NCI-H524 (cell line): ENCODE measurements around the gene HUNK.
"Not testable (repeated sequence)": the region's sequence is repeated elsewhere in the genome, so short reads cannot be mapped to it uniquely, and the experiment has no call there.

Experiments used
- DNase-seq, 2 experiments: peaks; one replicate each; lab custom pipeline; 2025; lab: John Stamatoyannopoulos, UW

Gene HUNK

GRCh38 chr21:31921079-31921478, 48.3 kb downstream of the HUNK start:
- no peak for DNase-seq

DNA sequence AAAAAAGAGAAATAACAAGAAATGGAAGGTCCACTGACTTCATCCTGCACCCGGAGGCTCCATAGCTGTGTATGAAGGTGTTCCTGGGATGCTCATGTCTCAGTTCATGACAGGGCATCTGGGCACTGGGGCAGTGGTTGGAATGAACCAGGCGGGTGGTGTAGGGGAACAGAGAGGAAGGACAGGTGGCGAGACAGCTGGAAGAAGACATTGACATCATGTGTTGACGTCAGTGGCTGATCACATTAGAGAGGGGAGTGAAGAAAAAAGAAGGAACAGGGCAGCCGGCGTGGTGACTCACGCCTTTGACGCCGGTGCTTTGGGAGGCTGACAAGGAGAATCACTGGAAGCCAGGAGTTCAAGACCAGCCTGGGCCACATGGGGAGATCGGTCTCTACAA, 50.1 kb downstream of the HUNK start:
- DNase-seq: peak; percentile 70 to 87

DNA sequence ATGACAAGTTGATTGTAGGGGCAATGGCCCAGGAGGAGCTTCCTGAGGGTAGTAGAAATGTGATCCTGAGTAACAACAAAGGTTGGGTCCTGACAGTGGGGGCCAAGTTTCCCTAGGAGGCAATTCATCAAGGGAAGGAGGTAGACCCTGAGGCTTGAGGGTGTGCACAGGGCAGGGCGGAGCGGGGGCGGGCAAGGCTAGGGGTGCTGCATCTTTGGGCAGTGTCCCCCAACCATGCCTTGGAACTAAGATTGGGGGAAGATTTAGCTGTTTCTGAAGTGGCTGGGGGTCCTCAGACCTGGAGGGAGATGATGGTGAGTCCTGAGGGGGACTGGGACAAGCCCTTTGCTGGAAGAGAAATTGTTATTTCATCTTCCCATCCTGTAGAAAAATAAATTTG, 50.9 kb downstream of the HUNK start:
- DNase-seq: no peak

DNA sequence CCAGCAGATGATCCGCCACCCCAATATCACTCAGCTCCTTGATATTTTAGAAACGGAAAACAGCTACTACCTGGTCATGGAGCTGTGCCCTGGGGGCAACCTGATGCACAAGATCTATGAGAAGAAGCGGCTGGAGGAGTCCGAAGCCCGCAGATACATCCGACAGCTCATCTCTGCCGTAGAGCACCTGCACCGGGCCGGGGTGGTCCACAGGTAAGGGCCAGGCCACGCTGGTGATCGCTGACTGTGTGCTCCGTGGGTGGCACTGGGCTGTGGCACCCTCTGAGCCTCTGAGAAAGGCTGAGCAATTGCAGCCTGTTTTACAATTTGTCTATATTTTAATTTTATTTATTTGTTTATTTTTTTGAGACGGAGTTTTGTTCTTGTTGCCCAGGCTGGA, 51.7 kb downstream of the HUNK start:
- DNase-seq: no peak

GRCh38 chr21:31926498-31926897, 53.7 kb downstream of the HUNK start:
- no peak for DNase-seq

DNA sequence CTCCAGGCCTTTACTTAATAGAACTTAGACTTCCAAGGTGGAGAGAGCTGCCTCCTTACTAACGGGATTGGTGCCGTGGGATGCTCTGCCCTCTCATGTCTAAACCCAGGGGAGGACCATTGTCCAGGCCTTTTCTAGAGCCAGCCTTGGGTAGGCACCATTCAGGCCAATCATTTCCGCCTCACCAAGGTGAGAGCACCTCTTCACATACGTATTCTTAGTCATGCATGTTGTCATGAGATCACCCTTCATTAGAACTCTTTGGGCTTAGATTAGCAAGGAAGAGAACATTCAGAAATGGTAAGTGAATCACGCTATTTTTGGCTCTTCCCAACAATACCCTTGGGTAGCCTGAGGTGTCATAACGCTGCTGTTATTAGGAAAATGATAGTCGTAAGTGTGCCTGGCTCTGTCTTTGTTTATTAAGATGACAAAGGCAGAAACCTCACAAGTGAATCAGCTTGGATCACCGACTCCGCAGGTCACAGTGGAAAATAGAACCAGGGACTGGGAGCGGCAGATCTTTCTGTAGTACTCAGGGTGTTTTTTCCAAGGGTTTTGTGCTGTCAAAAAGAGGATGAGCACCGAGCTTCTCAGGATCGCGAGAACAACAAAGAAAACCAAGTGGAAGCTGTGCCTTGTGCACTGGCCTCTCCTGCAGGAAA, 55.0 kb downstream of the HUNK start:
- no peak for DNase-seq

DNA sequence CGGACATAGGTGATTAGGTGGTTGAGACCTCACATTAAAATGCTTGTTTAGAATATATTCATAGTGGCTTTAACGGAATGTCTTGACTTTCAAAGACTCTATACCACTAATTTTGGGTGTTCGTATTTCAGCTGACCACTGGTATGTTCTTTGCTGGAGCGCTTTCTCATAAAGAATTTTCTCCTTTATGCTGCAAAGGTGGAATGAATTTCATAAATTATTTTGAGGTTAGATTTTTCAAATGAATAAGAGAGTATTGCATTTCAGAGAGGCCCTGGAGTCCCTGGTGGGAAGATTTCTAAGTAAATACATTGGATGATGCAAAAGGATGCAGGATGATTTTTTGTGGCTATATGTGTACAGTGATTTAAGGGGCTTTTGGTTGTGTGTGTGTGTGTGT, 55.8 kb downstream of the HUNK start:
- DNase-seq: no peak

DNA sequence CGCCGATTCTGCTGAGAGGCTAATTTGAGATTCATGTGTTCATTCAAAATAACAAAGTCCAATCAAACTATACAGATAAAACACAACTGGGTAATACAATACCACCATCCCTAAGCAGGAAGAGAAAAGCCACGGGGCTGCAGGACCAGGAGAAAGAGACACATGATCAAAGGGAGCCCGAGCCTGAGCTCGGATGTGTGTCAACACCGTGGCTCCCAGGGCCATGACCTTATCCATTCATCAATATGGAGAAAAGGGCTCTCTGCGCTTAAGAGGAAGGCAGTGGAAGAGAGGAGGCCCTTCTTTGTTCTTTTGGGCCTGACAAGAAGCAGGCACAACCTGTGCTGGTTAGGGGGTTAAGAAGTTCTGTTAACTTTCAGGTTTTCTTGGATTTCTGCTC, 56.7 kb downstream of the HUNK start:
- no peak for DNase-seq

DNA sequence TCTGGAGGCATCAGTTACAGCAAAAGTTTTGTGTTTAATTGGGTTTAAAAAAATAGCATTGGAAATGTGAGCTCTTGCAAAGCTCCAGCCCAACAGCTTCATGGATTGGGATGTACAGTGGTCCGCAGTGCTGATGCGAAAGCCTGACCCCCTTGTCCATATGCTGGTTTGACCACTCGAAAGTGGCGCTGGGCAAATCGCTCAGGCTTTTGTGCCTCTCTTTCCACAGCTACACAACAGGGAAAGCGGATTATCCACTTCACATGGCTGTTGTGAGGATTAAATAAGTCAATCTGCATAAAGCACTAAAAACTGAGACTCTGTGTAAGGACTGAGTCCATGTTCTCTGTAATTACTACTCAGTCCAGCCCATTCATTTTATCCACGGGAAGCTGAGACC, 57.2 kb downstream of the HUNK start:
- peak; percentile 56 to 86 for DNase-seq

DNA sequence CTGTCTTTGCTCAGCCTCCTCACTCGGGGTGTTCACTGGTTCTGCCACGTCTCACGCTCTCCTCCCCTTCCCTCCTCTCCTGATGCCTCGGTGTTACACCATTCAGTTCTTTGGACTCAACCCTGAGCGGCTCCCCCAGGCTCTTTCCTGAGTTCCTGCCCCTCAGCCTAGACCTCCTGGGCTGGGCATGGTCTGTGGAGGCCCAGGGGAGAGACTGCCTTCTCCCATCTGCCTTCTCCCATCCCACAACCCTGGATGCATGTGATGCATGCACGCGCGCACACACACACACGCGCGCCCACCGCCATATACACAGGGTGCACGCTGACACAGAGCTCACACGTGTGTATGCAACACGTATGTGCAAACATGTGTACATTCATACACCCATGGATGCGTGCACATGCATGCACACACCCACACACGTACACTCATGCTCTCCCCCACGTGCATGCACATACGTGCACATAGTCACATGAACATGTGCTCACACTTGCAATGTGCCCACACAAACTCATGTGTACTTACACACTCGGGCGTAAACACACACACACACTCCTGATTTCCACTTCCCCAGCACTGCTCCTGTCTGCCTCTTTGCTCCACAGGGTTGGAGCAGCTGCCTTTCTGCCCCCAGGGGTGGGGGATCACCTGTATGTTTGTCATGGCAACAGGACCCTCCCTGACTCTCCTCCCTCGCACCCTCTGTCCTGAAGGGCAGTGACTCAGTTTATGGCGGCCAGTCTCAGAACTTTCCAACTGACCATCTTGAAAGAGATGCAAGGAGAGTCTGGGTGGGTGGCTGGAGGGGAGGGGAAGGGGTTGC, 59.0 kb downstream of the HUNK start:
- DNase-seq: no peak

DNA sequence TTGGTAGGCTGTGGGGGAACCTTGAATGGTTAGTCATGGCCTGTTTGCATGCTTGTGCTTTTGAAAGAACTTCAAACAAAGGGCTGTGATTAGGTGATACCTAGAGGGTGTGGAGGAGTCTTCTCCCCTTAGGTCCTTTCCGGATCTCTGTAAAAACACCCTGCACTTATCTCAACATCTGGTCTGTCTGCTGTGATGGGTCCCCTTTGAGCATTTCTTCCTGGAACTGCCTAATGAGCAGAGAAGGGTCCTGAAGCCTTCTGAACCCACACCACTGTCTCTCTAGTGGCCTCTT, 59.6 kb downstream of the HUNK start:
- DNase-seq: peak in 1 of 2 experiments; percentile 38

DNA sequence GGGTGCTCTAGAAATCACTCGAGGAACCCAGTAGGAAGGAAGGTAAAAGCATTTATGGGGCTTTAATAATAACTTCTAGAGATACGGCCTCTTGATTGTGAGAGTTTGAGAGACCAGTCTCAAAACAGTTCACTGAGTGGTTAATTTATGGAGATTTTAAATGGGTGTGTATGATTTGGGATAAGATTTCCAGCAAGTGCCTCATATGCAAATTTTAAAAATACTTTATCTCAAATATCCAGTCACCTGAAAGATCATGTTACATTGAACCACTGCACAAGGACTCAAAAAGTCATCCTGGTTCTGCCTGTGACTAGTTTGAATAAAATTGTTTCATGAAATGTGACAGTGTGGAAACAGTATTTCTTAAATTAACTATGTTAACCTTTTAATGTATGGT, 64.5 kb downstream of the HUNK start:
- no peak for DNase-seq

DNA sequence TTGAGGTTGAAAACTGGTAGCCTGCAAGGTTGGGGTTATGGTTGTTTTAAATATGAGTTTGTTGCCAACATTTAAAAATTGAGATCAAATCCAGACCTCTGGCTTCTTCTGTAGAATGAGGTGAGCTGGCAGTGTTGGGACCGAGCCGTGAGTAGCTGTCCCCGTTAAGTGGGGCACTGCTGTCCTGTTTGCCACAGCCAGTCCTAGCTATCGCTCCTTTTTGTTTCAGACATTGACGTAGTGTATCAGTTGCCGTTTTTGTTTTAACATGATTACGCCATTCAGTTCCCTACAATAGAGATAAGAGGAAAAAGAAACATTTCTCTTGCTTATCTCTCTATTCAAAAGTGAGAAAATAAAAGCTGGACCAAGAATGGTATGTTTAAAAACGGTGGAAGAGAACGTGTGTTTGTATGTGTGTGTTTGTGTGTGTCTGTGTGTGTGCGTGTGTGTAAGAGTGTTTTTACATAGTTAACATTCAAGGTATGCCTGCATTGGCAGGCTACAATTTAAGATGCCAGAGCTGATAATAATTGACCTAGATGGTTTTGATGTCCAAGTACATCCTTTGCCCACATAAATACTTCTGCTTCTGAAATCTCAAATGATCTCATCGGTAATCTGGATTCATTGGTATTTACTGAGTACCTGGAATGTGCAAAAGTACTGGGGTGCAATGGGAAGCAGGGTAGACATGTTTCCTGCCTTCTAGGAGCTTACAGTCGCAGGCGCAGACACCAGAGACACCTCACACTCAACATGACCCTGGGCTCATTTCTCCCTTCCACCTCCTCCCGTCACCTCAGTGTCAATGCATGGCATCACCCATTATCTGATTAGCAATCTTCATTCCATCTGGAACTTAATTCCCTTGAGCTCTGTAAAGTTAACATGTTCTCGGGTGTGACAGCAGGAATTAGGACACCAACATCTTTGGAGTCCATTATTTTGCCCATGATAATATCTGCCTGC, 65.8 kb downstream of the HUNK start:
- peak; percentile 56 to 81 for DNase-seq

- DNase-seq: no peak
These were observed 68.9 kb downstream of the HUNK start for GRCh38 chr21:31941694-31942093.

DNA sequence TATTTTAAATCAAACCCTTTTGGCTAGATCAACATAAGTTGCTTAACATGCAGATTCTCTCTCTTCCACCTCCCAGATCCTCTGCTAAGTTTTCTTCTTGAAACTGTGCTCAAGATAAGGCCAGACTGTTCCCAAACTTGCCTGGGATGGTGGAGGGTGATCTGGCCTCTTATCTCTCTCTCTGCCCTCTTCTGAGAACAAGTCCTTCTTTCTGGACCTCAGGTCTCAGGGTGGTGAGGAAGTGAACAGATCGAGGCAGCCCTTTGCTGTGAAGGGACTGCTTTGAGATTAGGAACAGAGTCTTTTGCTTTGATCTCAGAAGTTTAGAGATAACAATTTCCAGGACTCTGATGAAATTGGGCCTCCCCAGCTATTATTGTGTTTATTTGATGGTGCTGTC, 70.7 kb downstream of the HUNK start:
- no peak for DNase-seq

DNA sequence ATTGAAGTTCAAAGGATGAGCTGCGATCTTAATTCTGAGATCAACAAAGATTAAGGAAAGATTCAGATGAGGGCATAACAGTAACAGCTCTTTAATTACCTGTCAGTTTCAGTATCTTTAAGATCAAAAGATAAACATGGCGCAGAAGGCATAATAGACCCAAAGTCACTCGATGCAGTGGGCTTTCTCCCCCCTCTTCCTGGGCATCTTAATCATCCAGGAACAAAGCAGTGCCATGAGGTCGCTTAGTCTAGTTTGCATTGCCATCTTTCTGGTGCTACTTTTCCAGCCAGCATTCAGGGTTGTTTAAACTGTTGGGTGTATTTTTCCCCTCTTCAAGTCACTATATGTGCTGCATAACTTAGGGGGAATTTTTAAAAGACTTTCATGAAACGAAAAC, 72.3 kb downstream of the HUNK start:
- no peak for DNase-seq

DNA sequence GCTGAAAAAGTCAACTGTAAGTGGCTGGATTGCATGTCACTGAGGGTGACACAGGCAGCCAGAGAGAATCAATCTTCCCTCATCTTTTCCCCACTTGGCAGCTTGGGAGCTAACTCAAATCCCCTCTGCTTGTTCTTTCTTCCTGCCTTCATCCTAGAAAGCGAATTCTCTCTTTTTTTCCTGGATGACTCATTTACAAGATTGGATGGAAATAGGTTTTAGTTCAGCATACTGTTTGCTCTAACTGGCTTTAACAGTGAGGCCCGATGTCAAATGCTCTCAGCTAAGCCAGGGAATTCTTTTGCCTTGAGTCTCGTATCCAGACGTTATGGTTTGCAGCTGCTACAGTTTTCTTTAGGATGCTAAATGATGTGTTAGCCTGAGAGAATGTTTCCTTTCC, 72.7 kb downstream of the HUNK start:
- no peak for DNase-seq

GRCh38 chr21:31946231-31946630, 73.4 kb downstream of the HUNK start:
- DNase-seq: no peak

- not testable (repeated sequence) for DNase-seq
These were observed 74.2 kb downstream of the HUNK start for GRCh38 chr21:31946876-31947550.

- no peak for DNase-seq
These were observed 75.9 kb downstream of the HUNK start for GRCh38 chr21:31948676-31949075.

DNA sequence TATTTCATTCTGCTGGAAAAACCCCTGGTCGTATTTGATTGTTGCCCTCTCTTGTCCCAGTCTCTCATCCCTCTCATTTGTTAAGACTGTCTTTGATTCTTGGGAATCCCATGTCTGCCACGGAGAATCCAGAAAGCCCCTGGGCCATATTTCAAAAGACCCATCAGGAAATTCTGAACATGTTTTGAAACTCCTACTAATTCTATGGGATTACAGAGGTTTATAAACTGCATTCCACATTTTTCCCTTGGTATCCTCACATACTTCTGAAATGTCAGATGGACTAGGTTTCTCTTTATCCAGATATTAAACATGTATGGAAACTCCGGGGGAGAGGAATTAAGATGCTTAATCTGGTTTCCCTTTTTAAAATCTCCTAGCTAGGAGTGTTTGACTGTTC, 80.0 kb downstream of the HUNK start:
- DNase-seq: no peak

- DNase-seq: no peak
These were observed 84.8 kb downstream of the HUNK start for GRCh38 chr21:31957631-31958030.
